HFF-Myc (cell line): ENCODE data around the gene NFYA.

Source experiments
- DNase-seq: peaks from one replicate; pipeline ENCODE4 v3.0.0-alpha.2; 2011; ENCODE audit warnings: low read depth; ENCODE audit errors: extremely low read depth
- H3K4me3 ChIP-seq: replicated peaks from 2 replicates; pipeline ENCODE4 v1.5.1; 2011; ENCODE audit warnings: low read depth, mild to moderate bottlenecking, control low read depth, low read length
- CTCF ChIP-seq: IDR thresholded peaks from 2 replicates; pipeline ENCODE4 v1.5.1; 2012; ENCODE audit warnings: mild to moderate bottlenecking, low read depth, low read length, control low read depth; ENCODE audit errors: missing control alignments

NFYA gene

GRCh38 chr6:41088451-41088850 is 15.7 kb downstream of the NFYA start:
- no peak overlapping the region for H3K4me3 ChIP-seq
- TF ChIP-seq CTCF, result no peak
- no peak for DNase-seq

- no peak for DNase-seq
- H3K4me3 ChIP-seq, result no peak overlapping the region
- TF ChIP-seq CTCF, result no peak
Observed at GRCh38 chr6:41090841-41091761, 18.3 kb downstream of the NFYA start.

GRCh38 chr6:41092421-41093140 is 19.8 kb downstream of the NFYA start:
- no peak overlapping the region for H3K4me3 ChIP-seq
- peak; percentile 19 for TF ChIP-seq CTCF
- no peak for DNase-seq

GRCh38 chr6:41093729-41094128 is 21.0 kb downstream of the NFYA start:
- H3K4me3 ChIP-seq, result no peak overlapping the region
- no peak for DNase-seq
- TF ChIP-seq CTCF, result no peak

GRCh38 chr6:41097467-41098090 is 24.8 kb downstream of the NFYA start:
- no peak for DNase-seq
- no peak overlapping the region for H3K4me3 ChIP-seq
- TF ChIP-seq CTCF, result no peak

GRCh38 chr6:41098366-41098765 is 25.6 kb downstream of the NFYA start:
- no peak overlapping the region for H3K4me3 ChIP-seq
- DNase-seq, result no peak
- TF ChIP-seq CTCF, result no peak
